ENCODE results near the gene SHISA7.
A peak's percentile ranks its signal among the peaks of the same experiment; 100 is the strongest.
"Not testable (repeated sequence)": the region's sequence is repeated elsewhere in the genome, so short reads cannot be mapped to it uniquely, and the experiment has no call there.

Gene SHISA7

DNA sequence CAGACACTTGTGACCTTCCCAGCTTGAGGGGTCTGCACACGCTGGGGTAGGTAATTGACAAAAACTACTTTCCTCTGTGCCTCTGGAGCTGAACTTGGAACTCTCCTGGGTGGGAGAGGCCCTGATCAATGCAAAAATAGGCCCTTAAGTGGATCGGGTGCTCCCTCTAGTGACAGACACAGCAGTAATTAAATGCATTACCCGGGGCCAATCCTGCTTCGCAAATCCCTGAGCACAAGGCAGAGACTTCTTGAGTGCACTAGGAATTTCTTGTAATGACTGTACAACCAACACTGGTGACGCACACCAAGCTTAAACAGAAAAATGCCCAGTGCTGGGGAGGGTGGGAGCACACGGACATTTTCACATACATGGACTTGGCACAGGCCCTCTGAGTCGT, 24.9 kb downstream of the SHISA7 start:
- DNase-seq (ENCODE audit: low read depth in 2 of 2): peak in 1 of 2 donors; percentile 29

DNA sequence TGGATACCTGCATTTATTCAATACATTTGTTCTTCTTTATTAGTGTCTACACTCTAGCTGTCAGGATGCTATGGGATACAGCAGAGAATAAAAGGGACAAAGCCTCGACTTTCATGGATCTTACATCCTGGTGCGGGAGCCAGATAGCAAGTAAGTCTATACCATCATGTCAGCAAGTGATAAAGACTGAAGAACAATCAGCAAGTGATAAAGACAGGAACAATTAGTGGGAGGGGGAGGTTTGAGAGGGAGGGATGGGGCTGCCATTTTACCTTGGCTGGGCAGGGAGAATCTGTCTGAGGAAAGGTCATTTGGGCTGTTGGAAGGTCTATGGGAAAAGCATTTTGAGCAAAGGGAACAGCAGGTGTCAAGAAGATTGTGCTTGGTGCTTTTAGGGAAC, 32.9 kb downstream of the SHISA7 start:
- no peak for DNase-seq (ENCODE audit: low read depth in 2 of 2)

GRCh38 chr19:55409179-55409578, 33.9 kb downstream of the SHISA7 start:
- DNase-seq (ENCODE audit: low read depth in 2 of 2): not testable (repeated sequence)

- DNase-seq (ENCODE audit: low read depth in 2 of 2): no peak
Observed at GRCh38 chr19:55408533-55408872, 34.6 kb downstream of the SHISA7 start.

GRCh38 chr19:55407800-55408532, 35.1 kb downstream of the SHISA7 start:
- peak; percentile 96 to 97 for DNase-seq (ENCODE audit: low read depth in 2 of 2)

DNA sequence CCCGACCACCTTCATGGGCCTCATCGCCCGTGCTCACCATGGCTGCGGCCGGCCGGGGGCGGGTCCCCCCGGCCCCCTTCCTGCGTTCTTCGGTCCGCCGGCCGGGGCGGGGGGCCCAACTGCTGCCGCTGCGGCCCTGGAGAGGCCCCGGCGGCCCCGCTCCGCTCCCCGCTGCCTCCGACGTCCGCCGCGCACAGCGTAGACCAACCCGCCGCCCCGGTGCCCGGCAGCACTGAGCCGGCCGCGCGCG, 35.6 kb downstream of the SHISA7 start, which contains the start of gene UBE2S:
TSS of gene UBE2S (minus strand) at position 239 of the 250 bp plus-strand sequence. CDS start at position 40, 199 bp downstream.
- DNase-seq (ENCODE audit: low read depth in 2 of 2): not testable (repeated sequence)

GRCh38 chr19:55406826-55407549, 36.1 kb downstream of the SHISA7 start:
- DNase-seq (ENCODE audit: low read depth in 2 of 2): peak in 1 of 2 donors; percentile 38

GRCh38 chr19:55406091-55406825, 36.8 kb downstream of the SHISA7 start:
- no peak for DNase-seq (ENCODE audit: low read depth in 2 of 2)

DNA sequence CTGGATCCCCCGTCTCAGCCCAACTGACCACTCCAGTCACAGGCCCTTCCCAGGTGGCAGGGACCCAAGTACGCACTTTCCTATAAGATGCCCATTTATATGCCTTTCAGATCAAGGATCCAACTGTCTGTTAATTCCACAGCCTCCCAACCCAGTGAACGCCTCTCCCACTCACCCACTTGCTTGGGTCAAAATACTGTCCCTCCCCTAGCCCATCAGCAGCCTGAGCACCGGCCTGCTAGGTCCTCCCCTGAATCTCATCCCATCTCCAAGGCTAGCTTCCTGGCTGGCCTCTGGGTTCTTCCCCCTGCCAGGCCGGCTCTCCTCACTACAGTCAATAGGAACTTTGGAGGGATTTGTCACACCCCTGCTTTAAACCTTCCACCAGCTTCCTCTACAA, 37.5 kb downstream of the SHISA7 start:
- no peak for DNase-seq (ENCODE audit: low read depth in 2 of 2)

- DNase-seq (ENCODE audit: low read depth in 2 of 2): no peak
Observed at GRCh38 chr19:55402509-55402908, 40.6 kb downstream of the SHISA7 start.

GRCh38 chr19:55401390-55401789, 41.7 kb downstream of the SHISA7 start:
- not testable (repeated sequence) for DNase-seq (ENCODE audit: low read depth in 2 of 2)

DNA sequence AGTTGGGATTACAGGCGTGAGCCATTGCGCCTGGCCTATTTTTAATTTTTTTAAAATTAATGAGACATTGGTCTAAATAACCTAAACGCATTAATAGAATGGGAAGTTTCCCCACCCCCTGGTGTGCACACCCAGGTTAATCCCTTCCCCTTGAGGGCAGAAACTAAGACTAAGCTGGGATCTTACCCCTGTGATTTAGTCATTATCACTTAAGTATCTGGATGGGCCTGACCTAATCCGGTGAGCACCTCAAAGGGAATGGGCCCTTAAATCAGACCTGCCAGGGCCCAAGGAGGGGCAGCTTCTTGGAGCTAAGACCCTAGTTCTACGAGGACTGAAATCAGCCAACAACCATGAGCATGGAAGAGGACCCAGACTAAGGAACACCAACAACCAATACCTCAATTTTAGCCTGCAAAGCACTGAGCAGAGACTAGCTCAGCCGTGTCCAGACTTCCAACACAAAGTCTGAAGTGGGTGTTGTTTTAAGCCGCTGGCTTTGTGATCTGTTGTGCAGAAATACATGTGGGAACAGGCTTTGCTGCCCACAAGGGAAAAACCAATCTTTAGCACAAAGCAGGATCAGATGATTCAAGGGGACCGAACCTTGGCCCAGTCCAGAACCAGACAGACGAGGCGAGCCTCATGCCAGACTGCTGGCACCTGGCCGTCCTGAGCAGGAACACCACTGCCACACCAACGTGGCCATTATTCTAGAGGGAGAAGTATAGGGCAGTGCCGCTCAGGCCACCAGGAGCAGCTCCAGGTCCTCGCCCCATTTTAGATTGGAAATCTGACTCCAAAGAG, 42.6 kb downstream of the SHISA7 start:
- no peak for DNase-seq (ENCODE audit: low read depth in 2 of 2)

DNA sequence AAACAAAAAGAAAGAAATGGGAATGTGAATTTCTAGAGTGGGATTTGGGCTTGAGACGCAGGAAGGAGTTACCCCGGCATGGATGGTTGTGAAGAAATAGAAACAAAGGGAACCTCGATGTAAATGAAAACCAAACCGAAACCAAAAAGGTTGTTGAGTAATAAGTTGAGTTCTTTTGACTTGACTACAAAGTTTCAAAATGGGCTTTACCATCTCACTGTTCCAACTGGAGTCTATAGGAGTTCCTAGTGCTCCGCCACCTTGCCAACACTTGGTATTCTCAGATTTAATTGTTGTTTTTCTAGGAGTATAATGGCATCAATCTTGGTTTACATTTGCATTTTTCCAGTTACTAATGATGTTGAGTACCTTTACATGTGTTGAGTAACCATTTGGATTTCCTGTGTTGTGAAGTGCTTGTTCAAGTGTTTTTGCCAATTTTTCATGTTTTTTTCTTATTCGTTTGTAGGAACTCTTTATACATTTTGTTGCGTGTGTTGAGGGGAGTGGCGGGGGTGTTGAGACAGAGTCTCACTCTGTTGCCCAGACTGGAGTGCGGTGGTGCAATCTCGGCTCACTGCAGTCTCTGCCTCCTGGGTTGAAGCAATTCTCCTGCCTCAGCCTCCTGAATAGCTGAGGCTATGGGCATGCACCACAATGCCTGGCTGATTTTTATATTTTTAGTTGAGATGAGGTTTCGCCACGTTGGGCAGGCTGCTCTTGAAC, 44.7 kb downstream of the SHISA7 start:
- no peak for DNase-seq (ENCODE audit: low read depth in 2 of 2)

DNA sequence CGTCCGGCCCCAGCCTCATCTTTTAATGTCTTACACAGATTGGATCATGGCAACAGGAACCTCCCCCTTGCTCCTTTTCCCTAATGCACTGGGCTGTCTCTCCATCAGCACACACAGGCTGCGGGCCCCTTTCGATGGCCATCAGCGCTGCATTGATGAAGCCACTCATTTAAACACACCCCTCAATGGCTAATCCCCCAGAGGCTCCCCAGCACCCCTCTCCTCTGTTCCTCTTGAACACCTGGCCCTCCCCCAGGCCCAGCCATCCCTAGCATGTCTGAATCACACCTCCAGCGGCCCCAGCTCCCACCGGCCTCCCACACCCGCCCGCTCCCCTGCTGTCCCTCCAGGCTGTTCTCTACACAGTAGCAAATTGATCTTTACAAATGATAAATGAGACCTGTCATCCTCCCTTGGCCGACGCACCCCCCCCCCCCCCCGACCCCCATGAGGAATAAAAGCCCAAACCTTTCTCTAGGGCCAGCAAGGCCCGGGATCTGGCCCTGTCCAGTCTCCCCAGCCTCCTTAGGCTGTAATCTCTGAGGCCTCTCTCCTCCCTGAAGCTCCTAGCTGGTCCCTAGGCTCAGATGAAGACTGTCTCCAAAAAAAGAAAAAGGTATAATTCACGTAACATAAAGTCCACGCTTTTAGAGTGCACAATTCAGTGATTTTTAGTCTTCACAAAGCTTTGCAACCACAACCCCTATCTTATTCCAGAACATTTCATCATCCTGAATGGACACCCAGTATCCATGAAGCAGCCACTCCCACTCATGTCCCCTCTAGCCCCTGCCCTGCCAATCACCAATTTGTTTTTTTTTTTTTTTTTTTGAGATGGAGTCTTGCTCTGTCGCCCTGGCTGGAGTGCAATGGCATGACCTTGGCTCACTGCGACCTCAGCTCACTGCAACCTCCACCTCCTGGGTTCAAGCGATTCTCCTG, 50.0 kb downstream of the SHISA7 start:
- DNase-seq (ENCODE audit: low read depth in 2 of 2): no peak

DNA sequence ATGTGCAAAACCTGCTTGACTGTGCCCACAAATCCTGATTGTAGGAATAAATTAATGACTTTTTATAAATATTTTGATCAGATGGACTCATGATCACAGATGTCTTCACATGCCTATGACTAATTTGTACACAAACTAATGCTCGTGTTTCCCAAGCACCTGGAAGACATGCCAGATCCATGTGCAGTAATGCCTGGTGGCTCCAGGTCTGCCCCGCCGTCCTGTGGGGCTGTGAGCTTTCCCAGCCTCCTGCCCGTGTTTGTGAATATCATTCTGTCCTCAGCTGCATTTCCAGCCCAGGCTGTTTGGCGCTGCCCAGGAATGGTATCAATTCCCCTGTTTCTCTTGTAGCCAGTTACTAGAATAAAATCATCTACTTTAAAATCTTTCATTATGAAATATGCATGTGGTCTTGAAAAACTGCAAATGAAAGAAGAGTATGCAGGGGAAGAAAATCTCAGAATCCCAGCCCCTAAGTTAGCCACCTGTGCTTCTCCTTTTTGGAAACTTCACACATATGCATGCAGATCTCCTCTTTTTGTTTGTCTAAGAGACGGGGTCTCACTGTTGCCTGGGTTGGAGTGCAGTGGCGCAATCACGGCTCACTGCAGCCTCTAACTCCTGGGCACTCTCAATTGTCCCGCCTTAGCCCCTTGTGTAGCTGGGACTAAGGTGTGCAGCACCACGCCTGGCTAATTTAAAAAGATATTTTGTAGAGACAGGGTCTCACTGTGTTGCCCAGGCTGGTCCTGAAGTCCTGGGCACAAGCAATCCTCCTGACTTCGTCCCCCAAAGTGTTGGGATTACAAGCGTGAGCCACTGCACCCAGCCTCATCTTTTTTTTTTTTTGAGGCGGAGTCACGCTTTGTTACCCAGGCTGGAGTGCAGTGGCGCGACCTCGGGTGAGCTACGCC, 51.1 kb downstream of the SHISA7 start:
- DNase-seq (ENCODE audit: low read depth in 2 of 2): no peak

- no peak for DNase-seq (ENCODE audit: low read depth in 2 of 2)
Observed at GRCh38 chr19:55391191-55391670, 51.9 kb downstream of the SHISA7 start.

DNA sequence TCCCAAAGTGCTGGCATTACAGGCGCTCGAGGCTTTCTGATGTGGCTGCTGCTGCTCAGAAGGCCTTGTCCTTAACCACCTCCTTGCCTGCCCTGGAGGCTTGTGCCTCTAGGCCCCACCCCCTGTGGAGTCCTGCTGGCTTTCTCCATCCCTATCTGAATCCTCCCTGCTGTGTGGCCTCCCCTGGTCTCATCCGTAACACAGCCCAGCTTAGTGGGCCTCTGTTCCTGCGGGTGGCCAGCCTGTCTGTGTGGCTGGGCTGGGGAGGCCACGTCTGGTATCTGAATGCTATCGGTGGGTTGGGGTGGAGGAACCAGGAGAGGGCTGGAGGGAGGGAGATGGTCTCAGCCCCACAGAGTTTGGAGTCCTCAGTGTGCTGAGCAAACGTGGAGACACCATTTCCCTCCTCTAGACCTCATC, 52.6 kb downstream of the SHISA7 start:
- no peak for DNase-seq (ENCODE audit: low read depth in 2 of 2)

- no peak for DNase-seq (ENCODE audit: low read depth in 2 of 2)
Observed at GRCh38 chr19:55389386-55390317, 53.4 kb downstream of the SHISA7 start.
